ENCODE results near the gene ALMS1.
A peak's percentile ranks its signal among the peaks of the same experiment; 100 is the strongest.
"Not testable (repeated sequence)": the region's sequence is repeated elsewhere in the genome, so short reads cannot be mapped to it uniquely, and the experiment has no call there.

Gene ALMS1

GRCh38 chr2:73516033-73516432, 130.4 kb downstream of the ALMS1 start:
- DNase-seq (ENCODE audit: low spot score) = no peak

GRCh38 chr2:73528688-73529087, 143.1 kb downstream of the ALMS1 start:
- no peak for DNase-seq (ENCODE audit: low spot score)

GRCh38 chr2:73530773-73531172, 145.1 kb downstream of the ALMS1 start:
- DNase-seq (ENCODE audit: low spot score) = not testable (repeated sequence)

GRCh38 chr2:73532381-73532780, 146.7 kb downstream of the ALMS1 start:
- no peak for DNase-seq (ENCODE audit: low spot score)

- DNase-seq (ENCODE audit: low spot score) = no peak
Observed at GRCh38 chr2:73536133-73536840, 150.7 kb downstream of the ALMS1 start.

GRCh38 chr2:73560875-73561274, 175.2 kb downstream of the ALMS1 start:
- not testable (repeated sequence) for DNase-seq (ENCODE audit: low spot score)

- no peak for DNase-seq (ENCODE audit: low spot score)
Observed at GRCh38 chr2:73561422-73561821, 175.8 kb downstream of the ALMS1 start.

- DNase-seq (ENCODE audit: low spot score) = no peak
Observed at GRCh38 chr2:73564986-73565385, 179.3 kb downstream of the ALMS1 start.

GRCh38 chr2:73566288-73566878, 180.7 kb downstream of the ALMS1 start:
- DNase-seq (ENCODE audit: low spot score) = no peak

GRCh38 chr2:73575261-73575660, 189.6 kb downstream of the ALMS1 start:
- DNase-seq (ENCODE audit: low spot score) = no peak

GRCh38 chr2:73582364-73582763, 196.7 kb downstream of the ALMS1 start:
- DNase-seq (ENCODE audit: low spot score) = no peak

- peak; percentile 15 for DNase-seq (ENCODE audit: low spot score)
Observed at GRCh38 chr2:73588177-73588576, 202.5 kb downstream of the ALMS1 start.

- no peak for DNase-seq (ENCODE audit: low spot score)
Observed at GRCh38 chr2:73593680-73594079, 208.0 kb downstream of the ALMS1 start.

- DNase-seq (ENCODE audit: low spot score) = no peak
Observed at GRCh38 chr2:73594251-73594650, 208.6 kb downstream of the ALMS1 start.

GRCh38 chr2:73601780-73602179, 216.1 kb downstream of the ALMS1 start:
- no peak for DNase-seq (ENCODE audit: low spot score)

GRCh38 chr2:73603099-73603588, 217.5 kb downstream of the ALMS1 start:
- DNase-seq (ENCODE audit: low spot score) = not testable (repeated sequence)

- DNase-seq (ENCODE audit: low spot score) = not testable (repeated sequence)
Observed at GRCh38 chr2:73604589-73604988, 219.0 kb downstream of the ALMS1 start.

GRCh38 chr2:73610111-73610510, 224.5 kb downstream of the ALMS1 start:
- no peak for DNase-seq (ENCODE audit: low spot score)

GRCh38 chr2:73611193-73611592, 225.6 kb downstream of the ALMS1 start:
- no peak for DNase-seq (ENCODE audit: low spot score)

- no peak for DNase-seq (ENCODE audit: low spot score)
Observed at GRCh38 chr2:73611867-73612266, 226.2 kb downstream of the ALMS1 start.

GRCh38 chr2:73614105-73614504, 228.5 kb downstream of the ALMS1 start:
- DNase-seq (ENCODE audit: low spot score) = no peak

- no peak for DNase-seq (ENCODE audit: low spot score)
Observed at GRCh38 chr2:73614997-73615396, 229.4 kb downstream of the ALMS1 start.

- not testable (repeated sequence) for DNase-seq (ENCODE audit: low spot score)
Observed at GRCh38 chr2:73619925-73620324, 234.3 kb downstream of the ALMS1 start.

- DNase-seq (ENCODE audit: low spot score) = not testable (repeated sequence)
Observed at GRCh38 chr2:73624036-73624435, 238.4 kb downstream of the ALMS1 start.

Data from pons (tissue), 1 donor.